SH-SY5Y (cell line): Measurements from ENCODE around the gene LRRTM1.

Experiments used
- GATA2 ChIP-seq: IDR thresholded peaks from 2 replicates; pipeline ENCODE4 v1.6.1; 2011; ENCODE audit warnings: mild to moderate bottlenecking, low read depth, low read length
- GATA3 ChIP-seq: IDR thresholded peaks from 2 replicates; pipeline ENCODE4 v1.6.1; 2011; ENCODE audit warnings: low read depth, mild to moderate bottlenecking, low read length, moderate library complexity

LRRTM1 gene

DNA sequence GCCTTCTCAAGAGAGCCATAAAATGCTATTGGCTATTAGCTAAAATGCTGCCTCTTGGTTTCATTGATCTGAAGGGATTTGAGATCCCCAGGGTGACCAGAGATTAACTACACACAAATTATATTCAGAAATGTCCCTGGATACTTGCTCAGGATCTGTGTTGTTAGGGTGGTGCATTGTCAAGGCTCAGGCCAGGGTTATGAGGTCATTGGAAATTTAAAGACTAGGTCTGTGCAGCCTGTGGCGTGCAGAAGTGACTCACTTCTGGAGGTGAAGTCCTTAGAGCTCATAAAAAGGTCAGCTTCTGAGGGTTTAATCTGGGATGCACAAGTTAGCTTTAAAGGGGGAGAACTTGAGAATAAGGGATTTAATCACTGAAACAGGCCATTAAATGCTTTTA is 23.5 kb downstream of the LRRTM1 start:
- no peak for TF ChIP-seq GATA3
- TF ChIP-seq GATA2, result no peak

GRCh38 chr2:80280598-80280997 is 24.0 kb downstream of the LRRTM1 start:
- TF ChIP-seq GATA3 (no peak), GATA2 (no peak)

- TF ChIP-seq GATA3 (no peak), GATA2 (no peak)
These were observed 34.7 kb downstream of the LRRTM1 start for GRCh38 chr2:80269806-80270205.

DNA sequence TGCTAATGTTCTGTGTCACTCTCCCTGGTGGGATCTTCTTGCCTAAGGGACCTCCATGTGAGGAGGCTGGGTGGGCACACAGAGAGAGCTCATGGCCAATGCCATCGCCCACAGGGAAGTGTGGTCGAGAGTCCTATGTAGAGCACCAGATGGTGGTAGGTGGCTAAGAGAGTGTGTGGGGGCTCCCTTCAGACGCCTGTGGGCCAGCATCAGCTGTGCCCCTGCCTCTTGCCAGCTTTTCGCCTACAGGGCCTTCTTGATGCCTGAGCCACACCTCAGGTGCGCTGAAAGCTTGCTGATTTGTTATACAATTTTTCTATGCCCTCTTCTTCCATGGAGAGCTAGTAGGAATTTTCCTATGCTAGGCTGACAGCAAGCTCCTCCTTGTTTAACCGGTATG is 38.3 kb downstream of the LRRTM1 start:
- TF ChIP-seq GATA2 (no peak), GATA3 (no peak)

GRCh38 chr2:80259292-80259691 is 45.3 kb downstream of the LRRTM1 start:
- no peak for TF ChIP-seq GATA3
- no peak for TF ChIP-seq GATA2

DNA sequence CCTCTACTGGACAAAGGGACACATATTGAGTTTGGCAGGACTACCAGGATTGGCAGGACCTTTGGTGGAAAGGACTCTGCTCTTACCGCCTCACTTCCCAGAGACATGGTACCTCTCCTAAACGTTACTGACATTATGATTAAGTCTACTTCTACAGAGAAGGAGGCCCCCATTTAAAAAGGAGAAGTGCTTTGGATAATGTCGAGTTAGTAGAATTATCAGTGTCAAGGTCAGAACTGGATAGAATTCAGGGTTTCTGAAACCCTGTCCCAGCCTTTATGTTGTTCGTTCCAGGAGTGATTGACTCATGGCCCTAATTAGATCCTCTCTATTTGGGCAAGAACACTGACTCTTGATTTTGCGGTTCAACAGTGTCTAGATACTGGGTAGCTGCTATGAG is 45.8 kb downstream of the LRRTM1 start:
- no peak for TF ChIP-seq GATA2
- no peak for TF ChIP-seq GATA3

- TF ChIP-seq GATA3 (peak; percentile 57), GATA2 (peak; percentile 89)
These were observed 46.2 kb downstream of the LRRTM1 start for GRCh38 chr2:80258341-80258740.

DNA sequence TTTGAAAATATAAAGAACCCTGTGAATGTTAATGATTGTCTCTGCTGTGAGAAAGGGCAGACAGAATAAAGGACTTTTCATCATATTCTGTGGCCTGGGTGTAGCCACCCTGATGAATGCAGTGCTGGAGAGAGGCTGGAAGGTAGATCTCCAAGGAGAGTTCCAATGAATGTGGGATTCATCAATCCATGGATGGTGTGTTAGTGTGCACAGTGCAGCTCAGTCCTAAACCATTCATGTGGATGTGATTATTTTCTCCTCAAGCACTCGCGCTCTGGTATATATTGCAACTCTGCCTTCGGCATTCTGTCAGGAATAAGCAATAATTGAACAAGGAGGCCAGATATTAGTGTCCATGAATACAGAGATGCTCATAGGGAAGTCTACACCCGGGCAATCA is 47.1 kb downstream of the LRRTM1 start:
- TF ChIP-seq GATA2 (no peak), GATA3 (no peak)

DNA sequence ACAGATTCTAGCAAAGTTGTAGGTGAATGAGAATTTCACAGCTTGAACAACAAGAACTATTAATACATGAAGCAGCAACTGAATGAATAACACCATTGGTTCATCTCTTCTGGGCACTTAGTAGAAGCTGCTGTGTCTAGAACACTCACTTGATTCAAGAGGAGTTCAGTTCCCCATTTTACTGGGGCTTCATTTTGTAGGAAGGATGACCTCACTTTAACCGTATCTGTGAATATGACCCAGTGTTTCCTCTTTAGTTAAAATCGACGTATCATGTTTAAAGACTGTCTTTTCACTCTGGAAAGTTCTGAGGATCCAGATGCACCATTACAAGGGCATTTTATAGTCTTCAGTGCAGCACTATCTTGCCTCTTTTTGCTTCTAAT is 47.8 kb downstream of the LRRTM1 start:
- no peak for TF ChIP-seq GATA2
- TF ChIP-seq GATA3, result no peak

DNA sequence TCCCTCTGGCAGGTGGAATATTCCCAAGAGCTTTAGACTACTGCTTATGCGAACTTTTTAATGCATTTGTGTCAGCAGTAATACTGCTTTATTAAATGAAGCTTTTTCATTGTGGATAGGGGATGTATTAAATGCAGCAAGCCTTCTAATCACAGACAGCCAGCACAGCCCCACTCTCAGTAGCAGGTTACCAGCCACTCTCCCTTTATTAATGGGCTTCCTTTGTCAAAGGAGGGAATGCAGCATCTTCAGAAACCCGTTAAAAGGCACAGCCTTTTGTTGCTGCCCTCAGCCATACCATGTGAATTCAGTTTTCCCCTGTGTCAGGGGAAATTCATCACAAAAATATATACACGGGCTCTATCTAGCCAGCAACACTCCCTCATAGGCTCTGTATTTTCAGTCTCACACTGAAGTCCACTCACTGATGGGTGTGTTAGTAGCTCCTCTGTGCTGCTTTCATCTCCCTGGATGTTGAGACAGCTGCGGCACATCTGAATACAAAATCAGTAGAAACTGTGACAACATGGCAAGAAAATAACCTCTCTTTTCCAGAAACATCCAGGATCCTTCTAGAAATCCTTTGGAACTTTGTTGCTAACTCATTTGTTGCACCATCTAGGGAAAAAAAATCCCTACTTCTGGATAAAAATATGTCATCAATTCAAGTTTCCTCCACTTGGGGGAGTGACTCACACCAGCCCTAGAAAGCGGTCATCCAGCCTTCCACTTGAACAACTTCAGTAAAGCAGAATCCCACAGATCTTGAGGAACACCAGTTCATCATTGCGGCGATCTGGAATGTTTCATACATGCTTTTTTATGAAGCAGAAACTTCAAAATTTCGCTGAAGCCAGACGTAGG is 48.4 kb downstream of the LRRTM1 start:
- TF ChIP-seq GATA2, result no peak
- TF ChIP-seq GATA3, result no peak

DNA sequence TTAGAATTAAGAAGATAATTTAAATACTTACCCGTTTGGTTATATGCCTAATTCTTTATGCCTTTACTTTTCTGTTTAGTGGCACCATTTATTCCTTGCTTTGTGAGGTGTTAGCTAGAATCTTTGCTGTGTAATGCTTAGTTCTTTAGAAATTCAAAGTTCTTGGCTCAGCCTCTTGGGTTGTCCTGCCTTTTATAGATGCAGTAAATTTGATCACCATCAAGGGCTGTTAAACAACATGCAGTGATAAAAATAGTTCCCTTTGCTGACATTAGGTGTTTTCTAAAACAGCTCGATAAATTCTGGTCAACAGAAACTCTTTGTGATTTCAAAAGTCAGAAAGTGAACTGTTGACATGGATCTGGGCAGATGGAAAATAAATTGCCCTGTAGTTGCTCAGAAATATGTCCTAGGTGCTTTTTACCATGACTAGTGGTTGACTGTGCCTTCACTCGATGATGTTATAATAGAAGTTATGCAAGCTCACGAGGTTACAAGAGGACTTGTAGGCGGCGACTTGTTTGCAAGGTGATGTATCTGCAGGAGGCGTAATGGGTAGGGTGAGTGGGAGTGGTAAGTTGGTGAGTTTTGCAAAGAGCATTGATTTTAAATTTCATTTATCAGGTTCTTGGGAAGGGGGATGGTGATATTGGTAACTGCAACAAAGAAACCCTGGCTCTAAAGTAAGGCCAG is 52.1 kb downstream of the LRRTM1 start:
- no peak for TF ChIP-seq GATA3
- no peak for TF ChIP-seq GATA2
